ENCODE data around the gene DLST.

DLST gene

GRCh38 chr14:74948228-74949175 lies 66.8 kb downstream of the DLST start:
- Histone ChIP-seq H3K9me3 (ENCODE audit: control insufficient read depth, low read depth, low read length) (no peaks in the 10 kb centered on the region), H3K4me1 (ENCODE audit: control insufficient read depth, low read depth, low read length) (no peaks in the 10 kb centered on the region), H3K4me3 (ENCODE audit: low read length) (no peak overlapping the region), H3K36me3 (ENCODE audit: control insufficient read depth, low read depth, low read length) (no peaks in the 10 kb centered on the region), H3K27me3 (ENCODE audit: control insufficient read depth, insufficient read depth, low read length) (no peaks in the 10 kb centered on the region), H3K27ac (ENCODE audit: low read length) (no peak overlapping the region), H3K9ac (ENCODE audit: low read length) (no peak overlapping the region)

DNA sequence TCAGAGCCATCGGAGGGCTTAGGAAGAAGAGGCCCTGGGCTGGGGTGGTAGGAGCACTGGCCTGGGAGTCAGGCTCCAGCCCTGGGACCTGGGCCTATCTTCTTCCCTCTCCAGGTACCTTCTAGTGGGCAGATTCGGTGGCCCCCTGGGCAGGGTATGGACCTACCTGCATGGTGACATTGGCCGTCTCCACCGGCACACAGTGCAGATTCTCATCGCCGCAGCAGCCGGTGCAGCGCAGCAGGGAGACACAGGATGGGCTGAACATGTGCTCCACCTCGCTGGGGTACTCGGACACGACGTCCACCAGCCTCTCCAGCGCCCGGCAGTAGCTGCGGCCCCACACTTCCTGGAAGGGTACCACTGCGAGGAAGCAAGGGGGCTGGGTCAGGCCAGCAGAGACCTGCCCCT lies 67.5 kb downstream of the DLST start:
- no peaks in the 10 kb centered on the region for H3K27me3 ChIP-seq (ENCODE audit: control insufficient read depth, insufficient read depth, low read length)
- H3K36me3 ChIP-seq (ENCODE audit: control insufficient read depth, low read depth, low read length): no peaks in the 10 kb centered on the region
- H3K27ac ChIP-seq (ENCODE audit: low read length): no peak overlapping the region
- no peaks in the 10 kb centered on the region for H3K9me3 ChIP-seq (ENCODE audit: control insufficient read depth, low read depth, low read length)
- H3K4me1 ChIP-seq (ENCODE audit: control insufficient read depth, low read depth, low read length): no peaks in the 10 kb centered on the region
- no peak overlapping the region for H3K4me3 ChIP-seq (ENCODE audit: low read length)
- no peak overlapping the region for H3K9ac ChIP-seq (ENCODE audit: low read length)

GRCh38 chr14:74949859-74950573 lies 68.3 kb downstream of the DLST start:
- Histone ChIP-seq H3K4me3 (ENCODE audit: low read length) (no peak overlapping the region), H3K9ac (ENCODE audit: low read length) (no peak overlapping the region), H3K9me3 (ENCODE audit: control insufficient read depth, low read depth, low read length) (no peaks in the 10 kb centered on the region), H3K27me3 (ENCODE audit: control insufficient read depth, insufficient read depth, low read length) (peaks cover 7% of the 10 kb centered on the region), H3K4me1 (ENCODE audit: control insufficient read depth, low read depth, low read length) (peaks cover 2% of the 10 kb centered on the region), H3K36me3 (ENCODE audit: control insufficient read depth, low read depth, low read length) (no peaks in the 10 kb centered on the region), H3K27ac (ENCODE audit: low read length) (no peak overlapping the region)

DNA sequence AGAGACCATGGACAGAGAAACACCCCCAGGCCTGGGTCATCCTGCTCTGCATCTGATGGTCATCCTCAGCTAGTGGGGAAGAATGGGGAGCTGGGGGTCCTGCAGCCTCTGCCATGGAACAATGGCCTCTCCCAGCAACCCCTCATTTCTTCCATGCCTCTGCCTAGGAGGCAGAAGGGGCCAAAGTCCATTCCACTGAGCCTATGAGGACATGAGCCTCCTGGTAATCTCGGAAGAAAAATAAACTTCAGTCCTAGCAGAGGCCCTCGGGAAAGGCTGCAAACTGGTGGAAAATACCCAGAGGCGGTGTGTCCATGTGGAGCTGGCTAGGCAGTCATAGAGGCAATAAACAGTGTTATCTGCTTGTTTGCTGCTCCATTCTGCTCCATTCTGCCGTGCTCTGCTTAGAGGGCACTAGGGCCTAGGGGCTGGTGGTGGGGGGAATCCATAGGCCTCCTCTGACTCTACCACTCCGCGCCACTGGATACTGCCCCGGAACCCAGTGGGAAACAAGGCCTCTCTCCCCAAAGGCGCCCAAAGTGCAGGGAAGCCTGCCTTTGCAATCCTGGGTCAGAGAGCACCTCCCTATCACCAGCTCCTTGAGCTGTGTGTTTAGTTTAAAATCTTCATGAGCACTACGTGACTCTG lies 69.2 kb downstream of the DLST start:
- Histone ChIP-seq H3K36me3 (ENCODE audit: control insufficient read depth, low read depth, low read length) (no peaks in the 10 kb centered on the region), H3K27ac (ENCODE audit: low read length) (no peak overlapping the region), H3K4me3 (ENCODE audit: low read length) (no peak overlapping the region), H3K9ac (ENCODE audit: low read length) (no peak overlapping the region), H3K27me3 (ENCODE audit: control insufficient read depth, insufficient read depth, low read length) (peaks cover 15% of the 10 kb centered on the region), H3K4me1 (ENCODE audit: control insufficient read depth, low read depth, low read length) (peaks cover 2% of the 10 kb centered on the region), H3K9me3 (ENCODE audit: control insufficient read depth, low read depth, low read length) (no peaks in the 10 kb centered on the region)

GRCh38 chr14:74951443-74952179 lies 69.9 kb downstream of the DLST start:
- Histone ChIP-seq H3K9ac (ENCODE audit: low read length) (no peak overlapping the region), H3K36me3 (ENCODE audit: control insufficient read depth, low read depth, low read length) (no peaks in the 10 kb centered on the region), H3K27ac (ENCODE audit: low read length) (no peak overlapping the region), H3K27me3 (ENCODE audit: control insufficient read depth, insufficient read depth, low read length) (peaks cover 22% of the 10 kb centered on the region), H3K9me3 (ENCODE audit: control insufficient read depth, low read depth, low read length) (no peaks in the 10 kb centered on the region), H3K4me1 (ENCODE audit: control insufficient read depth, low read depth, low read length) (peaks cover 2% of the 10 kb centered on the region), H3K4me3 (ENCODE audit: low read length) (no peak overlapping the region)

- Histone ChIP-seq H3K9me3 (ENCODE audit: control insufficient read depth, low read depth, low read length) (no peaks in the 10 kb centered on the region), H3K9ac (ENCODE audit: low read length) (no peak overlapping the region), H3K27me3 (ENCODE audit: control insufficient read depth, insufficient read depth, low read length) (peaks cover 22% of the 10 kb centered on the region), H3K27ac (ENCODE audit: low read length) (no peak overlapping the region), H3K4me1 (ENCODE audit: control insufficient read depth, low read depth, low read length) (peaks cover 2% of the 10 kb centered on the region), H3K4me3 (ENCODE audit: low read length) (no peak overlapping the region), H3K36me3 (ENCODE audit: control insufficient read depth, low read depth, low read length) (no peaks in the 10 kb centered on the region)
Observed at GRCh38 chr14:74952180-74952665, 70.5 kb downstream of the DLST start.

DNA sequence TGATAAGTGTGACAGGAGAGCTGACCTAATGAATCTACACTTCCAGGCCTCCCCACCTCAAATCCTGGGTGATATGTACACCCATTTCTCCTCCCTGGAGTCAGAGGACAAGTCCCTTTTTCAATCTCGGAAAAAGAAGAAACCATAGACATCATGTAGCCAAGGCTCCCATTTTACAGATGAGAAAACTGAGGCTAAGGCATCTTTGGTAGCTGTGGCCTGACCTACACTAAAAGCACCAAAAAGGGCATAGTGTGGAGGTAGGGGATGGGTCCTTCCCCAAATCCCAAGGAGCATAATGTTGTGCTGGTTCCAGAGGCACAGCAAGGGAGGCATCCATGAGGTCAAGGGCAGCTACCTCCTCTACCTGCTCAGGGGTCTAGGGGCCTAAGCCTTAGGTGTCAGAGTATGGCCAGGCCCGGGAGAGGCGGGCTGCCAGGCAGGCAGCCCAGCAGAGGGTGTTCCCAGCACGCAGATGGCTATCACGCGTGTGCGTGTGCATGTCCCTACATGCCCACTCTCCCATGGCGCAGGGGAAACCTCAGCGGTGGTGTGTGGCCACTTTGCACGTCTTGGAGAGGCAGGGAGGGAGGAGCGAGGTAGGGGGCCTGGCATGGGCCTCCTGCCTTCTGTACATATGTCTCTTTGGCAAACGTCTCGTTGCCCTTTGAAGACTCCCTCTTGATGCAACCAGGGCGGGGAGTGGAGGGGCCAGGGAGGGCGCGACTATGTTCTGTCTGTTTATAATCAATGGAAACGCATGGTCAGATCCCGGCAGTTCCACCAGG lies 71.2 kb downstream of the DLST start:
- Histone ChIP-seq H3K4me1 (ENCODE audit: control insufficient read depth, low read depth, low read length) (peaks cover 2% of the 10 kb centered on the region), H3K9ac (ENCODE audit: low read length) (no peak overlapping the region), H3K36me3 (ENCODE audit: control insufficient read depth, low read depth, low read length) (no peaks in the 10 kb centered on the region), H3K27ac (ENCODE audit: low read length) (no peak overlapping the region), H3K27me3 (ENCODE audit: control insufficient read depth, insufficient read depth, low read length) (peaks cover 22% of the 10 kb centered on the region), H3K9me3 (ENCODE audit: control insufficient read depth, low read depth, low read length) (no peaks in the 10 kb centered on the region), H3K4me3 (ENCODE audit: low read length) (no peak overlapping the region)

Data from iPS-18a (cell line).